ENCODE results near the gene PFN1. TPM values are rescaled to one million over a fixed set of nuclear protein-coding genes. Genes with fewer than 3 reads are reported as not detected.
"Not testable (repeated sequence)": the region's sequence is repeated elsewhere in the genome, so short reads cannot be mapped to it uniquely, and the experiment has no call there.

Gene PFN1
- total RNA-seq, 4 donors from 2014 or later = 520 to 970 (median 715) TPM

GRCh38 chr17:4921320-4921719, 27.0 kb downstream of the PFN1 start:
- DNase-seq = no peak
- intact Hi-C loops (cut with DNase I) = no loop called here
- Histone ChIP-seq H3K4me3 (no peak overlapping the region), H3K36me3 (no peaks in the 10 kb centered on the region), H3K27me3 (no peaks in the 10 kb centered on the region), H3K27ac (no peak overlapping the region), H3K9me3 (no peaks in the 10 kb centered on the region), H3K4me1 (peaks cover 0 to 7% (median 0%) of the 10 kb centered on the region in 3 donors)
- TF ChIP-seq POLR2A (IDR thresholded peaks at IDR 0.05) (no peak), CTCF (IDR thresholded peaks at IDR 0.05) (no peak)
- WGBS, 2 donors = 73 to 86% methylated on average over 1 to 2 of the region's 4 CpGs

GRCh38 chr17:4920351-4921048, 27.8 kb downstream of the PFN1 start:
- H3K27me3 ChIP-seq = no peaks in the 10 kb centered on the region
- DNase-seq = no peak
- no peaks in the 10 kb centered on the region for H3K9me3 ChIP-seq
- H3K27ac ChIP-seq = peak overlapping the region in 1 of 4 donors; percentile 29
- intact Hi-C loops (cut with DNase I) = no loop called here
- 50 to 66% methylated on average over 10 of the region's 10 CpGs for WGBS, 2 donors
- peaks cover 0 to 7% (median 0%) of the 10 kb centered on the region in 3 donors for H3K4me1 ChIP-seq
- TF ChIP-seq CTCF (IDR thresholded peaks at IDR 0.05) (no peak), POLR2A (IDR thresholded peaks at IDR 0.05) (no peak)
- H3K36me3 ChIP-seq = no peaks in the 10 kb centered on the region
- H3K4me3 ChIP-seq = no peak overlapping the region

- intact Hi-C loops (cut with DNase I) = no loop called here
Measured at GRCh38 chr17:4919511-4920047, 28.8 kb downstream of the PFN1 start.

GRCh38 chr17:4914551-4914950, 33.8 kb downstream of the PFN1 start:
- H3K27ac ChIP-seq; H3K36me3 ChIP-seq; H3K4me1 ChIP-seq; intact Hi-C loops (cut with DNase I); DNase-seq; H3K9me3 ChIP-seq; H3K27me3 ChIP-seq; H3K4me3 ChIP-seq: not testable (repeated sequence)
- WGBS, 2 donors = 89 to 91% methylated on average over 4 of the region's 4 CpGs

More at GRCh38 chr17:4919511-4920047, 28.8 kb downstream of the PFN1 start:
- Histone ChIP-seq H3K4me1 (peaks cover 0 to 7% (median 0%) of the 10 kb centered on the region in 3 donors), H3K27me3 (no peaks in the 10 kb centered on the region), H3K36me3 (no peaks in the 10 kb centered on the region), H3K9me3 (no peaks in the 10 kb centered on the region), H3K27ac (no peak overlapping the region), H3K4me3 (no peak overlapping the region)
- no peak for TF ChIP-seq CTCF (IDR thresholded peaks at IDR 0.05)
- no peak for TF ChIP-seq POLR2A (IDR thresholded peaks at IDR 0.05)
- DNase-seq = no peak
- WGBS, 2 donors = 67 to 75% methylated on average over 8 of the region's 8 CpGs

- Histone ChIP-seq H3K9me3 (no peaks in the 10 kb centered on the region), H3K4me3 (no peak overlapping the region), H3K27me3 (no peaks in the 10 kb centered on the region), H3K4me1 (peaks cover 1 to 13% (median 8%) of the 10 kb centered on the region in 3 donors), H3K27ac (no peak overlapping the region), H3K36me3 (no peaks in the 10 kb centered on the region)
- intact Hi-C loops (cut with DNase I) = no loop called here
- no peak for DNase-seq
- TF ChIP-seq CTCF (IDR thresholded peaks at IDR 0.05) (peak in 1 of 6 experiments; percentile 10), POLR2A (IDR thresholded peaks at IDR 0.05) (no peak)
- WGBS, 2 donors = 73 to 81% methylated on average over 1 of the region's 1 CpG
Measured at GRCh38 chr17:4913994-4914393, 34.3 kb downstream of the PFN1 start.
